GM04504 (cell line): ENCODE data around the gene CD300A.
"Not testable (repeated sequence)": the region's sequence is repeated elsewhere in the genome, so short reads cannot be mapped to it uniquely, and the experiment has no call there.

Experiments
- DNase-seq: peaks from one replicate; pipeline ENCODE4 v3.0.0-alpha.2; 2012; ENCODE audit warnings: low read depth

Gene CD300A

GRCh38 chr17:74478420-74479100 is 12.1 kb downstream of the CD300A start:
- DNase-seq: no peak

- DNase-seq: no peak
These were observed 13.9 kb downstream of the CD300A start for GRCh38 chr17:74480290-74480689.

GRCh38 chr17:74481621-74482020 is 15.2 kb downstream of the CD300A start:
- no peak for DNase-seq

- DNase-seq: no peak
These were observed 17.6 kb downstream of the CD300A start for GRCh38 chr17:74484066-74484465.

- no peak for DNase-seq
These were observed 18.7 kb downstream of the CD300A start for GRCh38 chr17:74485022-74485743.

- no peak for DNase-seq
These were observed 19.4 kb downstream of the CD300A start for GRCh38 chr17:74485841-74486240.

GRCh38 chr17:74488276-74488675 is 21.8 kb downstream of the CD300A start:
- DNase-seq: not testable (repeated sequence)

- no peak for DNase-seq
These were observed 24.3 kb downstream of the CD300A start for GRCh38 chr17:74490716-74491115.

GRCh38 chr17:74491626-74492025 is 25.2 kb downstream of the CD300A start:
- DNase-seq: no peak

GRCh38 chr17:74493331-74493833 is 26.9 kb downstream of the CD300A start:
- no peak for DNase-seq

GRCh38 chr17:74497471-74497870 is 31.0 kb downstream of the CD300A start:
- no peak for DNase-seq

- no peak for DNase-seq
These were observed 33.6 kb downstream of the CD300A start for GRCh38 chr17:74499992-74500391.

- no peak for DNase-seq
These were observed 36.4 kb downstream of the CD300A start for GRCh38 chr17:74502861-74503260.

GRCh38 chr17:74503949-74504348 is 37.5 kb downstream of the CD300A start:
- DNase-seq: not testable (repeated sequence)

GRCh38 chr17:74508156-74508555 is 41.7 kb downstream of the CD300A start:
- no peak for DNase-seq

- no peak for DNase-seq
These were observed 45.6 kb downstream of the CD300A start for GRCh38 chr17:74512036-74512435.

- DNase-seq: no peak
These were observed 46.2 kb downstream of the CD300A start for GRCh38 chr17:74512624-74513091.

GRCh38 chr17:74513987-74514631 is 47.7 kb downstream of the CD300A start:
- DNase-seq: no peak

GRCh38 chr17:74514632-74515334 is 48.3 kb downstream of the CD300A start:
- no peak for DNase-seq

- no peak for DNase-seq
These were observed 49.5 kb downstream of the CD300A start for GRCh38 chr17:74515941-74516340.

- no peak for DNase-seq
These were observed 50.3 kb downstream of the CD300A start for GRCh38 chr17:74516561-74517328.
